HepG2 (cell line): ENCODE data around the gene SLC35F3. TPM values are rescaled to one million over a fixed set of nuclear protein-coding genes. Genes with fewer than 3 reads are reported as not detected.

Experiments used
- ATAC-seq: fragments of 200-7000 bp; cut with Tn5 transposase; 3 replicates; pipeline ENCODE4 v1.9.1; 2020; ENCODE audit warnings: mild to moderate bottlenecking, moderate library complexity
- BruUV-seq: library from RNA; stranded (reverse); fragments of 400-500 nt; replicated peaks from 2 replicates; lab custom pipeline; 2021; lab: Mats Ljungman, UMichigan
- CTCF ChIA-PET: fragments of 300-600 bp; formaldehyde crosslinking; extraction: SDS; loops from one replicate; lab custom pipeline; 2021; ENCODE audit warnings: low total read pairs, inconsistent platforms, low intra/inter-chr PET ratio; lab: Yijun Ruan, JAX
- POLR2A ChIA-PET: fragments of 350-600 bp; sonication (Branson Sonifier 250); formaldehyde crosslinking; loops from one replicate; lab custom pipeline; 2020; ENCODE audit warnings: antibody characterized with exemption, inconsistent platforms; lab: Yijun Ruan, JAX
- DNase-seq: peaks from one replicate; pipeline ENCODE4 v3.0.0-alpha.2; 2015; ENCODE audit warnings: low spot score
- FAIRE-seq: peaks from 3 replicates; lab custom pipeline; 2011; peaks lifted over from hg19 to GRCh38; lab: Jason Lieb, UNC
- H2AFZ ChIP-seq: one replicate; pipeline ENCODE4 v1.6.1; 2011; ENCODE audit warnings: low read length, inconsistent platforms
- H3K27ac ChIP-seq: fragments of 300-600 bp; 3 replicates; pipeline ENCODE4 v1.8.0; 2011; ENCODE audit warnings: mixed run types, mild to moderate bottlenecking, mixed read lengths, low read length, inconsistent platforms; ENCODE audit not compliant: insufficient read depth; ENCODE audit errors: extremely low read length
- H3K27me3 ChIP-seq, 2 experiments: fragments of 200-600 bp in 1 of 2; 2 replicates in 1 of 2; 3 replicates in 1 of 2; pipeline versions ENCODE4 v1.6.0 to v1.8.0; 2011; ENCODE audit warnings: low read length in 2 of 2, mild to moderate bottlenecking in 2 of 2, moderate library complexity in 2 of 2, inconsistent platforms in 1 of 2; ENCODE audit not compliant: insufficient read depth in 2 of 2, control insufficient read depth in 1 of 2
- H3K36me3 ChIP-seq, 2 experiments: fragments of 200-600 bp in 1 of 2; replicated peaks in 1 of 2; 2 replicates in 1 of 2; 3 replicates in 1 of 2; pipeline versions ENCODE4 v1.5.1 to v1.8.0; 2011; ENCODE audit warnings: low read length in 2 of 2, inconsistent platforms in 1 of 2; ENCODE audit not compliant: insufficient read depth in 2 of 2, control insufficient read depth in 1 of 2
- H3K4me1 ChIP-seq: 2 replicates; pipeline ENCODE4 v1.5.1; 2012; ENCODE audit warnings: low read length, inconsistent platforms; ENCODE audit not compliant: insufficient read depth
- H3K4me2 ChIP-seq: 2 replicates; pipeline ENCODE4 v1.6.0; 2011; ENCODE audit warnings: low read depth, low read length, inconsistent platforms
- H3K4me3 ChIP-seq, 3 experiments: fragments of 200-600 bp in 1 of 3; sonication (generic), shearing (Covaris generic) in 1 of 3; replicated peaks in 1 of 3; 2 replicates each; pipeline ENCODE4 v1.5.1; 2011 to 2016; ENCODE audit warnings: low read length in 3 of 3, inconsistent platforms in 2 of 3, low read depth in 2 of 3, mild to moderate bottlenecking in 2 of 3, control low read depth in 1 of 3, mixed read lengths in 1 of 3; ENCODE audit not compliant: insufficient read depth in 1 of 3
- H3K79me2 ChIP-seq: one replicate; pipeline ENCODE4 v1.6.1; 2011; ENCODE audit warnings: low read length, inconsistent platforms; ENCODE audit not compliant: insufficient read depth
- H3K9ac ChIP-seq: 2 replicates; pipeline ENCODE4 v1.6.0; 2011; ENCODE audit warnings: mild to moderate bottlenecking, low read depth, low read length, inconsistent platforms; ENCODE audit not compliant: insufficient read depth
- H3K9me3 ChIP-seq: 2 replicates; pipeline ENCODE4 v1.5.1; 2012; ENCODE audit warnings: mild to moderate bottlenecking, low read length
- H4K20me1 ChIP-seq: 2 replicates; pipeline ENCODE4 v1.6.0; 2011; ENCODE audit warnings: inconsistent platforms, mild to moderate bottlenecking, low read length, moderate library complexity; ENCODE audit not compliant: insufficient read depth
- ADNP ChIP-seq: sonication (generic); formaldehyde crosslinking; IDR thresholded peaks from 2 replicates; pipeline ENCODE4 v1.4.0; 2020; ENCODE audit warnings: missing genetic modification reagents
- CHD2 ChIP-seq: IDR thresholded peaks from 2 replicates; pipeline ENCODE4 v1.6.1; 2011; ENCODE audit warnings: low read depth, low read length, improper control_type of control experiment
- ETV6 ChIP-seq: sonication (generic); formaldehyde crosslinking; conservative IDR thresholded peaks from 2 replicates; pipeline ENCODE4 v1.4.0; 2020; ENCODE audit warnings: missing genetic modification reagents
- FOXC1 ChIP-seq: sonication (generic); formaldehyde crosslinking; IDR thresholded peaks from 2 replicates; pipeline ENCODE4 v1.8.0; 2022; ENCODE audit warnings: mild to moderate bottlenecking, missing genetic modification reagents, borderline replicate concordance
- MBD4 ChIP-seq: IDR thresholded peaks from 2 replicates; pipeline ENCODE4 v1.6.1; 2012; ENCODE audit warnings: low read length, inconsistent platforms, borderline replicate concordance
- NR3C1 ChIP-seq: sonication (generic); formaldehyde crosslinking; IDR thresholded peaks from 2 replicates; pipeline ENCODE4 v1.4.0; 2020; ENCODE audit warnings: missing genetic modification reagents
- SCMH1 ChIP-seq: sonication (generic); formaldehyde crosslinking; IDR thresholded peaks from 2 replicates; pipeline ENCODE4 v1.9.0; 2021; ENCODE audit warnings: missing genetic modification reagents, mild to moderate bottlenecking, borderline replicate concordance
- TARDBP ChIP-seq: sonication (generic); formaldehyde crosslinking; IDR thresholded peaks from 2 replicates; pipeline ENCODE4 v1.8.0; 2022; ENCODE audit warnings: mild to moderate bottlenecking, missing genetic modification reagents
- TGIF2 ChIP-seq: IDR thresholded peaks from 2 replicates; pipeline ENCODE4 v1.6.1; 2016; ENCODE audit warnings: control low read depth, missing compliant biosample characterization
- ZBTB38 ChIP-seq: sonication (generic); formaldehyde crosslinking; IDR thresholded peaks from 2 replicates; pipeline ENCODE4 v1.5.1; 2020; ENCODE audit warnings: mild to moderate bottlenecking, missing genetic modification reagents
- ZFP1 ChIP-seq: IDR thresholded peaks from 2 replicates; pipeline ENCODE4 v1.6.1; 2016
- ZNF20 ChIP-seq: sonication (generic); formaldehyde crosslinking; IDR thresholded peaks from 2 replicates; pipeline ENCODE4 v1.4.0; 2020; ENCODE audit warnings: mild to moderate bottlenecking, moderate library complexity, missing genetic modification reagents
- ZNF615 ChIP-seq: sonication (generic); formaldehyde crosslinking; IDR thresholded peaks from 2 replicates; pipeline ENCODE4 v1.5.0; 2020; ENCODE audit warnings: mild to moderate bottlenecking, missing genetic modification reagents, borderline replicate concordance
- ZNF737 ChIP-seq: sonication (generic); formaldehyde crosslinking; IDR thresholded peaks from 2 replicates; pipeline ENCODE4 v1.5.0; 2020; ENCODE audit warnings: missing genetic modification reagents, mild to moderate bottlenecking, borderline replicate concordance
- WGBS: methylation state at CpG from one replicate; pipeline ENCODE4 v1.1.6; 2017; ENCODE audit warnings: low lambda C conversion rate; 5-methylcytosine and 5-hydroxymethylcytosine counted together
- in situ Hi-C: cut with HindIII; loops from 2 replicates; pipeline ENCODE4 v1.10.0; 2017; ENCODE audit warnings: low pct_unique_long_range_greater_than_20kb; ENCODE audit not compliant: extremely low pct_ligation_motif_present
- intact Hi-C: fragments of 100-400 bp; cut with micrococcal nuclease; formaldehyde crosslinking; loops from one replicate; pipeline ENCODE4 v1.10.0; 2022; ENCODE audit not compliant: unreplicated experiment
- polyA plus RNA-seq, 8 experiments: library from polyadenylated mRNA; depleted of rRNA in 3 of 8; stranded (reverse) in 7 of 8; unstranded in 1 of 8; fragments of >200 nt; fragmentation: Illumina TruSeq in 4 of 8; extraction: Trizol in 4 of 8; gene quantifications; 2 replicates each; pipeline versions ENCODE4 v1.2.1 to v1.2.3, GENCODE V29; 2011 to 2016; ENCODE audit warnings: low read depth in 4 of 8, missing spikeins in 1 of 8, mixed read lengths in 1 of 8; ENCODE audit not compliant: insufficient read depth in 1 of 8
- total RNA-seq, 5 experiments: library from RNA; depleted of rRNA; stranded (reverse); fragments of >200 nt; fragmentation: Illumina TruSeq; extraction: Trizol; gene quantifications; 2 replicates each; pipeline ENCODE4 v1.2.3, GENCODE V29; 2016; ENCODE audit warnings: low read depth in 1 of 5
- TF ChIP-seq, protein P1 (sequence below): sonication (generic); formaldehyde crosslinking; conservative IDR thresholded peaks from 2 replicates; pipeline ENCODE4 v1.8.1; 2023; ENCODE audit warnings: missing genetic modification reagents
- TF ChIP-seq, protein P2 (sequence below): sonication (generic); formaldehyde crosslinking; IDR thresholded peaks from 2 replicates; pipeline ENCODE4 v1.8.1; 2023; ENCODE audit warnings: mild to moderate bottlenecking, missing genetic modification reagents, borderline replicate concordance

Gene SLC35F3
- total and polyA plus RNA-seq, 2 of the 13 experiments (the other 11 are each of a cell fraction or from before 2014, with no cell fraction given) = not detected

DNA sequence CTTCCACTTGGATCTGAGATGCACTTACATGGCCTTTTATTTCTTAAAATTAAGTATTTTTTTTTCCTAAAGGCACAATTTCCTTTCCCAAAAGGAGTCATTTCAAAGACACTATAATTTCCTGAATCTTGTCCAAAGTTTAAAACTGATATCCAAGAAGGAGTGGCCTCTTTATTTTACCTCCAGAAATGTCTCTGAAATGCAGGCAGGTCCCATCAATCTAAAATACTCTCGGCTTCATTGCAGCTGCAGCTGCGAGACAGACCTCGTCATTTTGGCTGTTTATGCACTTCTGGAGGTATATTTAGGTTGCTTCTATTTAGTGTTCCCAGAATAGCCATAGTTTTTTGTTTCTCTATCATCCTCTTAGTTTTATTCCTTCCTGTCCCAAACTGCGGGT, 296.1 kb downstream of the SLC35F3 start:
- ATAC-seq = no peak
- no peaks in the 10 kb centered on the region for H3K79me2 ChIP-seq
- ChIA-PET CTCF (no interaction called here), POLR2A (no interaction called here)
- TF ChIP-seq TARDBP (CRISPR knock-in tag) = no peak
- TF ChIP-seq, protein P1, sequence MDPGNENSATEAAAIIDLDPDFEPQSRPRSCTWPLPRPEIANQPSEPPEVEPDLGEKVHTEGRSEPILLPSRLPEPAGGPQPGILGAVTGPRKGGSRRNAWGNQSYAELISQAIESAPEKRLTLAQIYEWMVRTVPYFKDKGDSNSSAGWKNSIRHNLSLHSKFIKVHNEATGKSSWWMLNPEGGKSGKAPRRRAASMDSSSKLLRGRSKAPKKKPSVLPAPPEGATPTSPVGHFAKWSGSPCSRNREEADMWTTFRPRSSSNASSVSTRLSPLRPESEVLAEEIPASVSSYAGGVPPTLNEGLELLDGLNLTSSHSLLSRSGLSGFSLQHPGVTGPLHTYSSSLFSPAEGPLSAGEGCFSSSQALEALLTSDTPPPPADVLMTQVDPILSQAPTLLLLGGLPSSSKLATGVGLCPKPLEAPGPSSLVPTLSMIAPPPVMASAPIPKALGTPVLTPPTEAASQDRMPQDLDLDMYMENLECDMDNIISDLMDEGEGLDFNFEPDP (CRISPR knock-in tag) = no peak
- TF ChIP-seq FOXC1 (CRISPR knock-in tag) = no peak
- TF ChIP-seq NR3C1 (CRISPR knock-in tag) = no peak
- no peak for TF ChIP-seq MBD4
- no peak for TF ChIP-seq SCMH1 (CRISPR knock-in tag)
- no peak for TF ChIP-seq ZNF20 (CRISPR knock-in tag)
- TF ChIP-seq, protein P2, sequence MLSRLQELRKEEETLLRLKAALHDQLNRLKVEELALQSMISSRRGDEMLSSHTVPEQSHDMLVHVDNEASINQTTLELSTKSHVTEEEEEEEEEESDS (CRISPR knock-in tag) = no peak
- no peak for TF ChIP-seq ZNF615 (CRISPR knock-in tag)
- TF ChIP-seq TGIF2 (CRISPR knock-in tag) = no peak
- no peak for TF ChIP-seq CHD2
- no peak for TF ChIP-seq ZNF737 (CRISPR knock-in tag)
- no peak for TF ChIP-seq ZBTB38 (CRISPR knock-in tag)
- TF ChIP-seq ADNP (CRISPR knock-in tag) = no peak
- no peak for TF ChIP-seq ZFP1
- no peak for TF ChIP-seq ETV6
- H3K4me1 ChIP-seq = no peaks in the 10 kb centered on the region
- no peak overlapping the region for H3K27ac ChIP-seq
- no peak for DNase-seq
- no peak overlapping the region for H2AFZ ChIP-seq
- no peaks in the 10 kb centered on the region for H3K9me3 ChIP-seq
- H3K4me3 ChIP-seq = no peak overlapping the region
- 10% methylated on average over 4 of the region's 4 CpGs for WGBS
- no peak for FAIRE-seq
- H4K20me1 ChIP-seq = no peaks in the 10 kb centered on the region
- H3K27me3 ChIP-seq = no peaks in the 10 kb centered on the region
- H3K4me2 ChIP-seq = no peak overlapping the region
- intact Hi-C loops = no loop called here
- H3K36me3 ChIP-seq = no peaks in the 10 kb centered on the region
- H3K9ac ChIP-seq = no peak overlapping the region
- BruUV-seq = no TSS peak
- in situ Hi-C loops = no loop called here
